ENCODE data around the gene LCE5A.
"Not testable (repeated sequence)": the region's sequence is repeated elsewhere in the genome, so short reads cannot be mapped to it uniquely, and the experiment has no call there.

The LCE5A gene, protein sequence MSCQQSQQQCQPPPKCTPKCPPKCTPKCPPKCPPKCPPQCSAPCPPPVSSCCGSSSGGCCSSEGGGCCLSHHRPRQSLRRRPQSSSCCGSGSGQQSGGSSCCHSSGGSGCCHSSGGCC

DNA sequence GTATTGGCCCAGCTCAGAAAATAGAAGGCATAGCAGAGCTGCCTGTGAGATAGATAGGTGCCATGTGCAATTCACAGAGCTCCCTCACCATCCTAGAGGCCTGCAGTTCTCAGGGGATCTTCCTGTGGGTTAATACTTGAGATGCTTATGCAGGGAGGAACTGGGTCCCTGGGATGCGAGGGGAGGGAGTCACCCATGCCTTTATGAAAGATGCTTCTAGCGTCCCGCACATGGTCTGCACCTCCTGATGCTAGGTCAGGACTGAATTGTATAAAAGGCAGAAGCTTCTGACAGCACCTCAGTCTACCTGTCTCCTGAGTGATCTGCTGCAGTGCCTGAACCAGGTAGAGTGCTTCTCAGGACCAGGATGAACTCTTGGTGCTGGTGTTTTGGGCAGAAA is at the start of gene LCE5A:
TSS of gene LCE5A (plus strand) at position 301 of the 400 bp plus-strand sequence. CDS start 732 bp downstream, outside the sequence.
- no peak for DNase-seq

DNA sequence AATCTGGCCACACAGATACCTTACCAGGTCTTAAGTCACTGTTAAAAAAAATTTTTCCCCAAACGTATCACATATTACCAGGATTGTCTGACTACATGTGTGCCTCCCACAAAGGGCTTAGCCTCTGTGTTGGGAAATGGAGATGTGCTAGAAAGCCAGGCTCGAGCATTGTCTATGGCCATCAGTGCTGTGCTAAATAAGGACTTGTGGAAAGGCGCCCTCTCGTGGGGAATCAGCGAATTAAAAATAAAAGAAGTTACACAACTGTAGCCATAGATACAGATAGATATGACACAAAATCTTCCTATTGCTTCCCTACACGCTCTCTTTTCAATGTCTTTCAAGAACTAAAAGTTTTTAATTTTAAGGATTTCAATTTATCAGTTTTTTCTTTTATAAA is 49.1 kb upstream of the LCE5A start:
- peak; percentile 38 for DNase-seq

- DNase-seq: no peak
Observed at GRCh38 chr1:152462636-152463035, 48.0 kb upstream of the LCE5A start.

DNA sequence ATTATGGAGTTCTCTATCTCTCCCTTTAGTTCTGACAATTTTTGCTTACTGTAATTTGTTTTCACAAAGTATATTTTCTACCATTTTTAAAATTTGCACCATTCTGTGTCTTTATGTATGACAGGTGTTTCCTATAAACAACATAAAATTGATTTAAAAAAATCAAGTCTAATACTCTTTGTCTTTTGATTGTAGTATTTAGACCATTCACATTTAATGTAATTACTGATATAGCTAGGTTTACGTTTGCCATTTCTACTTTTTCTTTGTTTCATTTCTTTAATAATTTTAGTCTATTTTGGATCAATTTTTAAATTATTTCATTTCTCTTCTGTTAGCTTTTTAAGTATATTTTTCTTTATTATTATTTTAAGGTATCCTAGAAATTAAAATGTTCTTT is 44.4 kb upstream of the LCE5A start:
- no peak for DNase-seq

GRCh38 chr1:152473887-152474537 is 36.6 kb upstream of the LCE5A start:
- no peak for DNase-seq

GRCh38 chr1:152479792-152480595 is 30.6 kb upstream of the LCE5A start:
- no peak for DNase-seq

DNA sequence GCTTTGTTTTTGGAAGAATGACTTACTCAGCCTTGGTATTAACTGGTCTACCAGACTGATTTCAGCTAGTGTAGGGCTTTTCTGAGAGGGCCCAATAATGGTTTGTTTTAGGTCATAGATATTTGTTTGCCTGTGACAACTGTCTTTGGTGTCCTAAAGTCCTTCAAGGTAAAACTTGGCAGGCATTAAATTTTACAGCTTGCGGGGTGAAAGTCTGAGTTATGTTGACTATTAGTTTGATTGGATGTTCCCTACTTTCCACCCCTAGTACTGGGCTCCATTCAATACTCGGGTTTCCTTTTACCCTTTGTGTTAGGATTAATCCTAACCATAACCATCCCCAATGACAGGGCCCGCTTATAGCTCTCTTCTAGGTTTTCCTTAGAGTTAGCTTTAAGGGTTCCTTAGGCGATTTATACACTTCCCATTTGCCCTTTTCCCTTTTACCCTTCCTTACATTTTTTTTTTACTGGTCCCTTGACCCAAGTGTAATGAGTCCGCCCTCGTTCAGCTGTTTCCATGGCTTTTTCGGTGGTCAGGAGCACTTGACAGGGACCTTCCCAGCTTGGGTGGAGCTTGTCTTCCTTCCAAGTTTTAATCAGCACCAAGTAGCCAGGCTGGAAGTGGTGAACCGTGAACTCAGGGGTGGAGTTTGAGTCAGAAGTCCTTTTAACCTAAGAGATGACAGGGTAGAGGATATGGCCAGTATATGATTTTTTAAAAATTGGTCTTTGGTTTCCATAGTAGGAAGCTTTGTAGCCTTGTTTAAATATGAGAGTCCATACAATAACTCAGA is 28.5 kb upstream of the LCE5A start:
- DNase-seq: no peak

DNA sequence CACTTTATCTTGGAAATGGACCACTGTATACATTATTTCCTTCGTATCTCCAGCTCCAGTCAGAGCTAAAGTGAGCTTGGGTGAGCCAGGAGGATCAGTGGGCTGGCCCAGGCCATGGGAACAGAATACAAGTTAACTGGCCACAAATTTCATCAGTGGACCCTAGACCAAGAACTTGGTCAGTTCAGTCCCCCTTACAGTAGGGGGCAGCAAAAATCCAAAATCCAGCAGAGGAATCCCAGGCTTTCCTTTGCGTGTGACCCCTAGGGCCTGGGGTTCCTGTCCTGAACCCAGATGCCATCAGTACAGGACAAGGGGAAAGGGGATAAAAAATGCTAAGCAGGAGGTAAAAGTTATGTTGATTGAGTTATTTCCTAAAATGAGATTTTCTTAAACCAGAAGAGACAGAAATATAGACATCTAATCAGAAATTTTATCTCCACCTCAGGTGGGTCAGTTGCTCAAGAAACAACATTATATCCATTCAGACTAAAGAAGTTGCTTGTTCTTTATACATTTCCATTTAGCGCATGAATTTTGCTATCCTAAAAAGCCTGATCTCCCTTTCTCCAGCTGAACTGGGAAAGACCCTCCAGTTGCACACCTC is 24.1 kb upstream of the LCE5A start:
- no peak for DNase-seq

DNA sequence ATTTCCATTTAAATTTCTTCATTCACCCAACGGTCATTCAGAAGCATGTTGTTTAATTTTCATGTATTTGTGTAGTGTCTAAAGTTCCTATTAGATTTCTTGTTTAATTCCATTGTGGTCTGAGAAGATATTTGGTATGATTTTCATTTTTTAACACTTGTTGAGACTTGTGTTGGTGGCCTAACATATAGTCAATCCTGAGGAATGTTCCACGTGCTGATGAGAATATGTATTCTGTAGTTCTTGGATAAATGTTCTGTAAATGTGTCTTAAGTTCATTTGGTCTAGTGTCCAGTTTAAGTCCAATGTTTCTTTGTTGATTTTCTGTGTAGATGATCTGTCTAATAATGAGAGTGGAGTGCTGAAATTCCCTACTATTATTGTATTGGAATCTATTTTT is 22.7 kb upstream of the LCE5A start:
- DNase-seq: no peak

DNA sequence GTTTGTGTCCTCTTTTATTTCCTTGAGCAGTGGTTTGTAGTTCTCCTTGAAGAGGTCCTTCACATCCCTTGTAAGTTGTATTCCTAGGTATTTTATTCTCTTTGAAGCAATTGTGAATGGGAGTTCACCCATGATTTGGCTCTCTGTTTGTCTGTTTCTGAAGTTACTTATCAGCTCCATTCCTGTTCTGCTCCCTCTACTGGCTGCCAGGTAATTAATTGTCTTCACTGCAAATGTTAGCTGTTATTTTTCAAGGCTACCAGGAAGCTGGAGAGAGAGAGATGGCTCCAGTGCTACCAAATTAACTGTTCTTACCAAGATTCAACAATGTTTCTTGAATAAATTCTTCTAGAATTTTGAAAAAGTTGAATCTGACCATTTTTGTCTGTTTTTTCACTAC is 19.1 kb upstream of the LCE5A start:
- DNase-seq: not testable (repeated sequence)

DNA sequence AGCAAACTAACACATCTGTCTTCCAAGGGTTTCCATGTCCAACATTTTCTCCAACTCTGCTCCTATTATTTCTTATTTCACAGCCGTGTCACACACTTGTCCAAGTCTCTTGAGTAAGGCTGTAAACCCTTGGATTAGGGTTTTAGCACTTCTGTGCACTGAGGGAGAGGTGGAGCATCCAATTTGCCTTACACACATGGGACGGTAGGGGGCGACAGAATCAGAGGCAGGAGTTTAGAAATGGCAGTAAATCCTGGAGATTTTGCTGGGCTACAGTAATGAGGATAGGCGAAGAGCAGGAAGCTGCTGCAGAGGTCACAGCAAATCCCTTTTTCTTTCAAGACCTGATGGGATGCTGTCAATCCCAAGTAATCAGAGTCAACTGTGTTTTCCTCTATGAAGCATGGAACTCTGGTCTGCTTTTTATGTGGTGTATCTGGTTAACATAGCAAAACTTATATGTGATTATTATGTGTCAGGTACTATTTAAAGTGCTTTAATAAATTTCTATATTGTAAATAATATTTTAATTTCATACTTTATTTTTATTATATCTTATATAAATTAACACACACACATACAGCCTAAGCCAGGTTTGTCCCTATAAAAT is 15.4 kb upstream of the LCE5A start:
- DNase-seq: no peak

- DNase-seq: no peak
Observed at GRCh38 chr1:152497273-152497672, 13.3 kb upstream of the LCE5A start.

GRCh38 chr1:152501704-152502103 is 8.9 kb upstream of the LCE5A start:
- DNase-seq: no peak

DNA sequence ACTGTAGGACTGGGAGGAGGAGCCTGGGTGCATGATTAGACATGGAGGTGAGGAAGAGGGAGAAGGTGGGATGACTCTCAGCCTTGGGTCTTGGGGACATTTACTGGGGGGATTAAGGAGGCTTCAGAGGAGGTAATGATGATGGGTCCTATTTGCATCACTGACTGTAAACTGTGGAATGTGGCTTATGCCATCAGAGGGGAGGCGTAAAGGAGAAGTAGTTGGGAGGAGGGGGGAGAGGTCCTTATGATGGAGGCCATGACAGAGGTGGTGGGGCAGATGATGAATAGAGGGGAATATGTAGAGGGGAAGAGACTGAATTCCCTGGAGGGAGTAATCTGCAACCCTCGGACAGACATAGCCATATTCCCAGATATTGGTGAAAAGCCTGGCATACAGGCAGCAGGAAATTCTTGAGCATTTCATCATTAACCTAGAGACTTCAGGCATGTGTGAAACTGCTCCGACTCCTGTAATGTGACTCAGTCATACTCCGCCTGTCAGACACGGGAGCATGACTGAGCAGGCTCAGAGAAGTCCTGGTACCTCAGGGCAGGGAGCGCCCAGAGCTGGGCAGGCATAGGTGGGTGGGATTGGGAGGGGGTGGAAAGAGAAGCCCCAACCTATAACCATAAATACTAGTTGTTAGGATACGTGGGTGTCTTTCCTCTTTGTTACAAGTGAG is 8.0 kb upstream of the LCE5A start:
- no peak for DNase-seq

DNA sequence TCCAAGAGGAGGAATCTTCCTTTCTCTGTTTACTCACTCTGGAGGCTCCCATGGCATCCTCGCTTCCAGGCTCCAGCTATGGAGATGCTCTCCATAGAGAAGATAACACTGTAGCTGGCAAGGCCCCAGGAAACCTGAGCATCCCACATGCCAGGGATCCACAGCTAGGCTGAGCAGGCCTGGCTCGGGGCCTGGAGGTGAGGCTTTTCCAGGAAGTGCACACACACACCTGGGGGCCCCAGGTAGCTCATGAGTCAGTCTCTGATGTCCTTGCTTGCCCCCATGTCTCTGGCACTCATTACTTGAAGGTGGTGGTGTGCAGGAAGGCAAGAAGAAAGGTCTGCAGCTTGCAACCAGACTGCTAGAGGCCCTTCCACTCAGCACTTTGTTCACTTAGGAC is 5.5 kb upstream of the LCE5A start:
- no peak for DNase-seq

DNA sequence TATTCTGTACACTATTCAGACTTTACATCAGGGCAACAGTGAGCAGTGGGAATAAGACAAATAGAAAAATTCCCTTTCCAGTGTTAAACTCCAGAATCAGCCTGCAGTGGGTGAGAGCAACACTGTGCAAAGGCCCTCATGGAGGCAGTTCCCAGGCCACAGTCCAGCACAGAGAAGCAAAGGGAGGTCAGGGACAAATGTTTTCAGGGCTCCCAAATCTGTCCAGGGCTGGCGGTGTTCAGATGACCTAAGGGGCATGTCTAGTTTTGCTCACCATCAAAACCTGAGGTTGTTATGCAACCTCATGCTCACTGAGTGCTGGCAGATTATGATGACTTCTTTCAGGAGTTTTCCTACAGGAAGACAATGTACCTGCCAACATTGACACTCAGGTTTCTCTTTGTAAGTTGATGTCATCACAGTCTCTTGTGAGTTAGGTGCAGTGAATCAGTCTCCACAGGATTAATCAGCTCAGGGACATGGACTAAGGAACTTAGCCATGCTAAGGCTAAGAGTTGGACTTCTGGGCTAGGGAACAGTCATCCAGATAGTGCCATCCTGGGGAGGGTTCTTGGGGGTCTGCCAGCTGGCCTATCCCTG is 3.6 kb upstream of the LCE5A start:
- no peak for DNase-seq

DNA sequence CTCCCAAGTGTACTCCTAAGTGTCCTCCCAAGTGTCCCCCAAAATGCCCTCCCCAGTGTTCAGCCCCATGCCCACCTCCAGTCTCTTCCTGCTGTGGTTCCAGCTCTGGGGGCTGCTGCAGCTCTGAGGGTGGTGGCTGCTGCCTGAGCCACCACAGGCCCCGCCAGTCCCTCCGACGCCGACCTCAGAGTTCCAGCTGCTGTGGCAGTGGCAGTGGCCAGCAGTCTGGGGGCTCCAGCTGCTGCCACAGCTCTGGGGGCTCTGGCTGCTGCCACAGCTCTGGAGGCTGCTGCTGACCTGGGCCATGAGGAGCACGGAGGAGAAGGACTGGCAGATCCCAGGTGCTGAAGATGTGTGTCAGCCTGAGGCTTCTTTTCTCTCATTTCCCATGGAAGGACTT is 993 bp downstream of the LCE5A start:
- no peak for DNase-seq

- DNase-seq: no peak
Observed at GRCh38 chr1:152513081-152513480, 2.5 kb downstream of the LCE5A start.

GRCh38 chr1:152514715-152515433 is 4.3 kb downstream of the LCE5A start:
- no peak for DNase-seq

- no peak for DNase-seq
Observed at GRCh38 chr1:152515434-152515783, 4.8 kb downstream of the LCE5A start.

- no peak for DNase-seq
Observed at GRCh38 chr1:152516082-152516481, 5.5 kb downstream of the LCE5A start.

Data from SIG-M5 (cell line).